HepG2 (cell line): Measurements from ENCODE around the gene MAN1B1. TPM values are rescaled to one million over a fixed set of nuclear protein-coding genes. Genes with fewer than 3 reads are reported as not detected.

Source experiments
- AHR ChIP-seq: IDR thresholded peaks from 2 replicates; pipeline ENCODE4 v1.6.1; 2018; ENCODE audit warnings: missing genetic modification reagents, missing compliant biosample characterization
- BRF2 ChIP-seq: sonication (generic); formaldehyde crosslinking; IDR thresholded peaks from 2 replicates; pipeline ENCODE4 v1.8.1; 2022; ENCODE audit warnings: mild to moderate bottlenecking, missing genetic modification reagents
- DNMT1 ChIP-seq: sonication (generic); formaldehyde crosslinking; IDR thresholded peaks from 2 replicates; pipeline ENCODE4 v1.5.1; 2020; ENCODE audit warnings: mild to moderate bottlenecking, missing genetic modification reagents
- FLYWCH1 ChIP-seq: sonication (generic); formaldehyde crosslinking; IDR thresholded peaks from 2 replicates; pipeline ENCODE4 v1.8.1; 2023; ENCODE audit warnings: mild to moderate bottlenecking, missing genetic modification reagents
- FOXA1 ChIP-seq, 2 experiments: fragments of 450-650 bp in 1 of 2; sonication (generic) in 1 of 2; formaldehyde crosslinking in 1 of 2; IDR thresholded peaks; 2 replicates each; pipeline versions ENCODE4 v1.4.0 to v1.6.1; 2016 to 2020; ENCODE audit warnings: missing genetic modification reagents in 1 of 2
- KDM2A ChIP-seq: sonication (generic); formaldehyde crosslinking; IDR thresholded peaks from 2 replicates; pipeline ENCODE4 v1.4.0; 2020; ENCODE audit warnings: low read depth, missing genetic modification reagents, borderline replicate concordance
- SRSF1 ChIP-seq: fragments of 200-400 bp; formaldehyde crosslinking; optimal IDR thresholded peaks from 2 replicates; pipeline ENCODE3; 2017; ENCODE audit warnings: mild to moderate bottlenecking, low read depth, low read length, moderate library complexity
- ZNF253 ChIP-seq: sonication (generic); formaldehyde crosslinking; IDR thresholded peaks from 2 replicates; pipeline ENCODE4 v1.8.0; 2022; ENCODE audit warnings: mild to moderate bottlenecking, missing genetic modification reagents, borderline replicate concordance
- ZNF737 ChIP-seq: sonication (generic); formaldehyde crosslinking; IDR thresholded peaks from 2 replicates; pipeline ENCODE4 v1.5.0; 2020; ENCODE audit warnings: missing genetic modification reagents, mild to moderate bottlenecking, borderline replicate concordance
- ZNF782 ChIP-seq: sonication (generic); formaldehyde crosslinking; IDR thresholded peaks from 2 replicates; pipeline ENCODE4 v1.4.0; 2020; ENCODE audit warnings: missing genetic modification reagents, mild to moderate bottlenecking, borderline replicate concordance
- polyA plus RNA-seq, 8 experiments: library from polyadenylated mRNA; depleted of rRNA in 3 of 8; stranded (reverse) in 7 of 8; unstranded in 1 of 8; fragments of >200 nt; fragmentation: Illumina TruSeq in 4 of 8; extraction: Trizol in 4 of 8; gene quantifications; 2 replicates each; pipeline versions ENCODE4 v1.2.1 to v1.2.3, GENCODE V29; 2011 to 2016; ENCODE audit warnings: low read depth in 4 of 8, missing spikeins in 1 of 8, mixed read lengths in 1 of 8; ENCODE audit not compliant: insufficient read depth in 1 of 8
- total RNA-seq, 5 experiments: library from RNA; depleted of rRNA; stranded (reverse); fragments of >200 nt; fragmentation: Illumina TruSeq; extraction: Trizol; gene quantifications; 2 replicates each; pipeline ENCODE4 v1.2.3, GENCODE V29; 2016; ENCODE audit warnings: low read depth in 1 of 5
- TF ChIP-seq, protein P1 (sequence below): sonication (generic); formaldehyde crosslinking; IDR thresholded peaks from 2 replicates; pipeline ENCODE4 v1.4.0; 2020; ENCODE audit warnings: missing genetic modification reagents
- TF ChIP-seq, protein P2 (sequence below): sonication (generic); formaldehyde crosslinking; IDR thresholded peaks from 2 replicates; pipeline ENCODE4 v1.5.0; 2020; ENCODE audit warnings: mild to moderate bottlenecking, missing genetic modification reagents, borderline replicate concordance
- TF ChIP-seq, protein P3 (sequence below): sonication (generic); formaldehyde crosslinking; IDR thresholded peaks from 2 replicates; pipeline ENCODE4 v1.4.0; 2020; ENCODE audit warnings: missing genetic modification reagents

The MAN1B1 gene
- total and polyA plus RNA-seq, 2 of the 13 experiments (the other 11 are each of a cell fraction or from before 2014, with no cell fraction given) = 48.9 to 59.5 TPM

DNA sequence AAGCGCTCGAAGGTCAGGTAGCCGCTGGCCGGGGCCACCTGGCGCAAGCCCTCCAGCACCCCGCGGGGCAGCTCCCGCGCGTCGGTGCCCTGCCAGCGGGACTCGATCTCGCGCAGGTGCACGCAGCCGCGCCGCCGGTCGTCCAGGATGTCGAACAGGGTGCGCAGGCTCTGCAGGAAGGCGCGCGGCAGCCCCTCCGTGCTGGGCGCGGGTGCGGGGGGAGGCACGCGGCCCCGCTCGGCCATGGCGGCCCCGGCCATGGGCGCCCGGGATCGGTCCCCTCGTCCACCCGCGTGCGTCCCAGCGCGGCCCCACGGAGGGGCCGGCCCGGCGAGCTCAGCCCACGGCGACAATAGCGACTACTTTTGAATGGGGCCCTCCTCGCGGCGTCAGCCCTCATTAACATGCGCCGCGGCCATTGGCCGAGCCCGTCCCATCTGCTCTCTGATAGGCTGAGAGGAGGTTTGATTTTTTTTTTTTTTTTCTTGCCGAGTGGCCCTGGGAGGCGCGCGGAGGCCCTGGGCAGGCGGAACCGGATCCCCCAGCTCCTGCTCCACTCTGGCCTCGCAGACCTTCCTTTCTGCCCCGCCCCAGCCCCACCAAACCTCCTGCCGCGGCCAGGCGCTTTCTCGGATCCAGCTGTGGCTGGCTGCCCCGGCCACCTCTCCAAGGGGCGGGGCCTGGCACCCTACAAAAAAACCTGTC lies 16.4 kb upstream of the MAN1B1 start, which contains the start of gene SAPCD2 (continued):
- peak; percentile 50; the same call in 1 of the 2 replicates for TF ChIP-seq KDM2A (CRISPR knock-in tag)
- no peak for TF ChIP-seq ZNF253
- TF ChIP-seq, protein P1, sequence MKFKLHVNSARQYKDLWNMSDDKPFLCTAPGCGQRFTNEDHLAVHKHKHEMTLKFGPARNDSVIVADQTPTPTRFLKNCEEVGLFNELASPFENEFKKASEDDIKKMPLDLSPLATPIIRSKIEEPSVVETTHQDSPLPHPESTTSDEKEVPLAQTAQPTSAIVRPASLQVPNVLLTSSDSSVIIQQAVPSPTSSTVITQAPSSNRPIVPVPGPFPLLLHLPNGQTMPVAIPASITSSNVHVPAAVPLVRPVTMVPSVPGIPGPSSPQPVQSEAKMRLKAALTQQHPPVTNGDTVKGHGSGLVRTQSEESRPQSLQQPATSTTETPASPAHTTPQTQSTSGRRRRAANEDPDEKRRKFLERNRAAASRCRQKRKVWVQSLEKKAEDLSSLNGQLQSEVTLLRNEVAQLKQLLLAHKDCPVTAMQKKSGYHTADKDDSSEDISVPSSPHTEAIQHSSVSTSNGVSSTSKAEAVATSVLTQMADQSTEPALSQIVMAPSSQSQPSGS (CRISPR knock-in tag) = no peak; the same call in 1 of the 2 replicates
- no peak for TF ChIP-seq SRSF1
- TF ChIP-seq, protein P2, sequence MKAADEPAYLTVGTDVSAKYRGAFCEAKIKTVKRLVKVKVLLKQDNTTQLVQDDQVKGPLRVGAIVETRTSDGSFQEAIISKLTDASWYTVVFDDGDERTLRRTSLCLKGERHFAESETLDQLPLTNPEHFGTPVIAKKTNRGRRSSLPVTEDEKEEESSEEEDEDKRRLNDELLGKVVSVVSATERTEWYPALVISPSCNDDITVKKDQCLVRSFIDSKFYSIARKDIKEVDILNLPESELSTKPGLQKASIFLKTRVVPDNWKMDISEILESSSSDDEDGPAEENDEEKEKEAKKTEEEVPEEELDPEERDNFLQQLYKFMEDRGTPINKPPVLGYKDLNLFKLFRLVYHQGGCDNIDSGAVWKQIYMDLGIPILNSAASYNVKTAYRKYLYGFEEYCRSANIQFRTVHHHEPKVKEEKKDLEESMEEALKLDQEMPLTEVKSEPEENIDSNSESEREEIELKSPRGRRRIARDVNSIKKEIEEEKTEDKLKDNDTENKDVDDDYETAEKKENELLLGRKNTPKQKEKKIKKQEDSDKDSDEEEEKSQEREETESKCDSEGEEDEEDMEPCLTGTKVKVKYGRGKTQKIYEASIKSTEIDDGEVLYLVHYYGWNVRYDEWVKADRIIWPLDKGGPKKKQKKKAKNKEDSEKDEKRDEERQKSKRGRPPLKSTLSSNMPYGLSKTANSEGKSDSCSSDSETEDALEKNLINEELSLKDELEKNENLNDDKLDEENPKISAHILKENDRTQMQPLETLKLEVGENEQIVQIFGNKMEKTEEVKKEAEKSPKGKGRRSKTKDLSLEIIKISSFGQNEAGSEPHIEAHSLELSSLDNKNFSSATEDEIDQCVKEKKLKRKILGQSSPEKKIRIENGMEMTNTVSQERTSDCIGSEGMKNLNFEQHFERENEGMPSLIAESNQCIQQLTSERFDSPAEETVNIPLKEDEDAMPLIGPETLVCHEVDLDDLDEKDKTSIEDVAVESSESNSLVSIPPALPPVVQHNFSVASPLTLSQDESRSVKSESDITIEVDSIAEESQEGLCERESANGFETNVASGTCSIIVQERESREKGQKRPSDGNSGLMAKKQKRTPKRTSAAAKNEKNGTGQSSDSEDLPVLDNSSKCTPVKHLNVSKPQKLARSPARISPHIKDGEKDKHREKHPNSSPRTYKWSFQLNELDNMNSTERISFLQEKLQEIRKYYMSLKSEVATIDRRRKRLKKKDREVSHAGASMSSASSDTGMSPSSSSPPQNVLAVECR (CRISPR knock-in tag) = peak; percentile 69; the same call in 1 of the 2 replicates
- TF ChIP-seq DNMT1 (CRISPR knock-in tag) = no peak
- TF ChIP-seq AHR (CRISPR knock-in tag) = no peak
- TF ChIP-seq, protein P3, sequence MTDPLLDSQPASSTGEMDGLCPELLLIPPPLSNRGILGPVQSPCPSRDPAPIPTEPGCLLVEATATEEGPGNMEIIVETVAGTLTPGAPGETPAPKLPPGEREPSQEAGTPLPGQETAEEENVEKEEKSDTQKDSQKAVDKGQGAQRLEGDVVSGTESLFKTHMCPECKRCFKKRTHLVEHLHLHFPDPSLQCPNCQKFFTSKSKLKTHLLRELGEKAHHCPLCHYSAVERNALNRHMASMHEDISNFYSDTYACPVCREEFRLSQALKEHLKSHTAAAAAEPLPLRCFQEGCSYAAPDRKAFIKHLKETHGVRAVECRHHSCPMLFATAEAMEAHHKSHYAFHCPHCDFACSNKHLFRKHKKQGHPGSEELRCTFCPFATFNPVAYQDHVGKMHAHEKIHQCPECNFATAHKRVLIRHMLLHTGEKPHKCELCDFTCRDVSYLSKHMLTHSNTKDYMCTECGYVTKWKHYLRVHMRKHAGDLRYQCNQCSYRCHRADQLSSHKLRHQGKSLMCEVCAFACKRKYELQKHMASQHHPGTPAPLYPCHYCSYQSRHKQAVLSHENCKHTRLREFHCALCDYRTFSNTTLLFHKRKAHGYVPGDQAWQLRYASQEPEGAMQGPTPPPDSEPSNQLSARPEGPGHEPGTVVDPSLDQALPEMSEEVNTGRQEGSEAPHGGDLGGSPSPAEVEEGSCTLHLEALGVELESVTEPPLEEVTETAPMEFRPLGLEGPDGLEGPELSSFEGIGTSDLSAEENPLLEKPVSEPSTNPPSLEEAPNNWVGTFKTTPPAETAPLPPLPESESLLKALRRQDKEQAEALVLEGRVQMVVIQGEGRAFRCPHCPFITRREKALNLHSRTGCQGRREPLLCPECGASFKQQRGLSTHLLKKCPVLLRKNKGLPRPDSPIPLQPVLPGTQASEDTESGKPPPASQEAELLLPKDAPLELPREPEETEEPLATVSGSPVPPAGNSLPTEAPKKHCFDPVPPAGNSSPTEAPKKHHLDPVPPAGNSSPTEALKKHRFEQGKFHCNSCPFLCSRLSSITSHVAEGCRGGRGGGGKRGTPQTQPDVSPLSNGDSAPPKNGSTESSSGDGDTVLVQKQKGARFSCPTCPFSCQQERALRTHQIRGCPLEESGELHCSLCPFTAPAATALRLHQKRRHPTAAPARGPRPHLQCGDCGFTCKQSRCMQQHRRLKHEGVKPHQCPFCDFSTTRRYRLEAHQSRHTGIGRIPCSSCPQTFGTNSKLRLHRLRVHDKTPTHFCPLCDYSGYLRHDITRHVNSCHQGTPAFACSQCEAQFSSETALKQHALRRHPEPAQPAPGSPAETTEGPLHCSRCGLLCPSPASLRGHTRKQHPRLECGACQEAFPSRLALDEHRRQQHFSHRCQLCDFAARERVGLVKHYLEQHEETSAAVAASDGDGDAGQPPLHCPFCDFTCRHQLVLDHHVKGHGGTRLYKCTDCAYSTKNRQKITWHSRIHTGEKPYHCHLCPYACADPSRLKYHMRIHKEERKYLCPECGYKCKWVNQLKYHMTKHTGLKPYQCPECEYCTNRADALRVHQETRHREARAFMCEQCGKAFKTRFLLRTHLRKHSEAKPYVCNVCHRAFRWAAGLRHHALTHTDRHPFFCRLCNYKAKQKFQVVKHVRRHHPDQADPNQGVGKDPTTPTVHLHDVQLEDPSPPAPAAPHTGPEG = no peak; the same call in 1 of the 2 replicates
- no peak for TF ChIP-seq ZNF782 (CRISPR knock-in tag)
- no peak for TF ChIP-seq FOXA1 (IDR thresholded peaks at IDR 0.05)
- no peak for TF ChIP-seq FOXA1 (CRISPR knock-in tag; IDR thresholded peaks at IDR 0.05)
- TF ChIP-seq BRF2 (CRISPR knock-in tag) = no peak
- no peak for TF ChIP-seq ZNF737
- no peak for TF ChIP-seq FLYWCH1 (CRISPR knock-in tag)
